HepG2 (cell line): ENCODE measurements around the gene EGLN1. TPM values are rescaled to one million over a fixed set of nuclear protein-coding genes. Genes with fewer than 3 reads are reported as not detected.

Experiments
- ARID2 ChIP-seq: sonication (generic); formaldehyde crosslinking; IDR thresholded peaks from 2 replicates; pipeline ENCODE4 v1.8.1; 2022; ENCODE audit warnings: mild to moderate bottlenecking, missing genetic modification reagents, borderline replicate concordance
- ASH2L ChIP-seq: fragments of 300-600, 200-600 bp; sonication (generic); IDR thresholded peaks from 2 replicates; pipeline ENCODE4 v1.7.0; 2017; ENCODE audit warnings: low read depth, mild to moderate bottlenecking, moderate library complexity, mixed read lengths, low read length; ENCODE audit not compliant: insufficient read length
- CAMTA2 ChIP-seq: sonication (generic); formaldehyde crosslinking; IDR thresholded peaks from 2 replicates; pipeline ENCODE4 v1.4.0; 2020; ENCODE audit warnings: mild to moderate bottlenecking, missing genetic modification reagents, borderline replicate concordance
- DPF2 ChIP-seq: sonication (generic); formaldehyde crosslinking; IDR thresholded peaks from 2 replicates; pipeline ENCODE4 v1.4.0; 2020; ENCODE audit warnings: mild to moderate bottlenecking, low read depth, missing genetic modification reagents, borderline replicate concordance
- EHMT2 ChIP-seq: fragments of 200-600 bp; sonication (generic); IDR thresholded peaks from 2 replicates; pipeline ENCODE4 v1.7.0; 2017; ENCODE audit warnings: antibody characterized with exemption, low read depth, low read length, borderline replicate concordance
- GPN1 ChIP-seq: sonication (generic); formaldehyde crosslinking; IDR thresholded peaks from 2 replicates; pipeline ENCODE4 v1.5.1; 2020; ENCODE audit warnings: missing genetic modification reagents, borderline replicate concordance
- ISX ChIP-seq: sonication (generic); formaldehyde crosslinking; conservative IDR thresholded peaks from 2 replicates; pipeline ENCODE4 v1.5.0; 2020; ENCODE audit warnings: missing genetic modification reagents
- JARID2 ChIP-seq: sonication (generic); formaldehyde crosslinking; IDR thresholded peaks from 2 replicates; pipeline ENCODE4 v1.8.1; 2023; ENCODE audit warnings: missing genetic modification reagents, inconsistent platforms; ENCODE audit not compliant: insufficient replicate concordance
- MTA3 ChIP-seq: sonication (generic); formaldehyde crosslinking; IDR thresholded peaks from 2 replicates; pipeline ENCODE4 v1.4.0; 2020; ENCODE audit warnings: missing genetic modification reagents
- NFKB2 ChIP-seq: sonication (generic); formaldehyde crosslinking; IDR thresholded peaks from 2 replicates; pipeline ENCODE4 v1.4.0; 2020; ENCODE audit warnings: missing genetic modification reagents, borderline replicate concordance
- PAF1 ChIP-seq: IDR thresholded peaks from 2 replicates; pipeline ENCODE4 v1.6.1; 2016; ENCODE audit warnings: missing genetic modification reagents, missing compliant biosample characterization
- PHF5A ChIP-seq: IDR thresholded peaks from one replicate; pipeline ENCODE4 v1.6.1; 2018; ENCODE audit warnings: low read depth, missing genetic modification reagents; ENCODE audit not compliant: unreplicated experiment
- PITX1 ChIP-seq: sonication (generic); formaldehyde crosslinking; IDR thresholded peaks from 2 replicates; pipeline ENCODE4 v1.5.1; 2020; ENCODE audit warnings: mild to moderate bottlenecking, missing genetic modification reagents
- RAD21 ChIP-seq: fragments of 450-650 bp; formaldehyde crosslinking; IDR thresholded peaks from 2 replicates; pipeline ENCODE4 v1.5.0; 2020; ENCODE audit warnings: mild to moderate bottlenecking
- RBM39 ChIP-seq: fragments of 200-400 bp; formaldehyde crosslinking; IDR thresholded peaks from one replicate; pipeline ENCODE4 v1.6.1; 2018; ENCODE audit warnings: antibody characterized with exemption, mild to moderate bottlenecking, low read depth, low read length; ENCODE audit not compliant: poor library complexity, severe bottlenecking
- REPIN1 ChIP-seq: sonication (generic); formaldehyde crosslinking; IDR thresholded peaks from 2 replicates; pipeline ENCODE4 v1.8.0; 2022; ENCODE audit warnings: missing genetic modification reagents, low read depth, mild to moderate bottlenecking, borderline replicate concordance
- RFX1 ChIP-seq: fragments of 450-650 bp; IDR thresholded peaks from 2 replicates; pipeline ENCODE4 v1.6.1; 2017
- SIN3A ChIP-seq: IDR thresholded peaks from 2 replicates; pipeline ENCODE4 v1.6.1; 2011; ENCODE audit warnings: low read depth, mild to moderate bottlenecking, control low read depth, low read length, borderline replicate concordance
- SP5 ChIP-seq: IDR thresholded peaks from 2 replicates; pipeline ENCODE4 v1.6.1; 2016; ENCODE audit warnings: low read depth, borderline replicate concordance
- YY1 ChIP-seq: IDR thresholded peaks from 2 replicates; pipeline ENCODE4 v1.6.1; 2011; ENCODE audit warnings: low read length, low read depth, moderate library complexity, mild to moderate bottlenecking; ENCODE audit not compliant: insufficient read depth, insufficient replicate concordance
- ZBTB38 ChIP-seq: sonication (generic); formaldehyde crosslinking; IDR thresholded peaks from 2 replicates; pipeline ENCODE4 v1.5.1; 2020; ENCODE audit warnings: mild to moderate bottlenecking, missing genetic modification reagents
- ZFP1 ChIP-seq: IDR thresholded peaks from 2 replicates; pipeline ENCODE4 v1.6.1; 2016
- ZNF205 ChIP-seq: IDR thresholded peaks from 2 replicates; pipeline ENCODE4 v1.6.1; 2018; ENCODE audit warnings: missing biosample characterization, missing genetic modification reagents
- ZNF326 ChIP-seq: sonication (generic); formaldehyde crosslinking; IDR thresholded peaks from 2 replicates; pipeline ENCODE4 v1.4.0; 2020; ENCODE audit warnings: missing genetic modification reagents, borderline replicate concordance
- ZNF530 ChIP-seq: sonication (generic); formaldehyde crosslinking; IDR thresholded peaks from 2 replicates; pipeline ENCODE4 v1.5.0; 2020; ENCODE audit warnings: low read depth, mild to moderate bottlenecking, missing genetic modification reagents
- ZNF703 ChIP-seq: sonication (generic); formaldehyde crosslinking; IDR thresholded peaks from 2 replicates; pipeline ENCODE4 v1.5.1; 2020; ENCODE audit warnings: missing genetic modification reagents, mild to moderate bottlenecking, moderate library complexity, borderline replicate concordance
- ZNF749 ChIP-seq: sonication (generic); formaldehyde crosslinking; IDR thresholded peaks from 2 replicates; pipeline ENCODE4 v1.8.0; 2022; ENCODE audit warnings: mild to moderate bottlenecking, missing genetic modification reagents, moderate library complexity, borderline replicate concordance
- ZNF761 ChIP-seq: sonication (generic); formaldehyde crosslinking; conservative IDR thresholded peaks from 2 replicates; pipeline ENCODE4 v1.4.0; 2020; ENCODE audit warnings: mild to moderate bottlenecking, missing genetic modification reagents
- polyA plus RNA-seq, 8 experiments: library from polyadenylated mRNA; depleted of rRNA in 3 of 8; stranded (reverse) in 7 of 8; unstranded in 1 of 8; fragments of >200 nt; fragmentation: Illumina TruSeq in 4 of 8; extraction: Trizol in 4 of 8; gene quantifications; 2 replicates each; pipeline versions ENCODE4 v1.2.1 to v1.2.3, GENCODE V29; 2011 to 2016; ENCODE audit warnings: low read depth in 4 of 8, missing spikeins in 1 of 8, mixed read lengths in 1 of 8; ENCODE audit not compliant: insufficient read depth in 1 of 8
- total RNA-seq, 5 experiments: library from RNA; depleted of rRNA; stranded (reverse); fragments of >200 nt; fragmentation: Illumina TruSeq; extraction: Trizol; gene quantifications; 2 replicates each; pipeline ENCODE4 v1.2.3, GENCODE V29; 2016; ENCODE audit warnings: low read depth in 1 of 5

EGLN1 gene
- total and polyA plus RNA-seq, 2 of the 13 experiments (the other 11 are each of a cell fraction or from before 2014, with no cell fraction given): 34.4 to 44.1 TPM

DNA sequence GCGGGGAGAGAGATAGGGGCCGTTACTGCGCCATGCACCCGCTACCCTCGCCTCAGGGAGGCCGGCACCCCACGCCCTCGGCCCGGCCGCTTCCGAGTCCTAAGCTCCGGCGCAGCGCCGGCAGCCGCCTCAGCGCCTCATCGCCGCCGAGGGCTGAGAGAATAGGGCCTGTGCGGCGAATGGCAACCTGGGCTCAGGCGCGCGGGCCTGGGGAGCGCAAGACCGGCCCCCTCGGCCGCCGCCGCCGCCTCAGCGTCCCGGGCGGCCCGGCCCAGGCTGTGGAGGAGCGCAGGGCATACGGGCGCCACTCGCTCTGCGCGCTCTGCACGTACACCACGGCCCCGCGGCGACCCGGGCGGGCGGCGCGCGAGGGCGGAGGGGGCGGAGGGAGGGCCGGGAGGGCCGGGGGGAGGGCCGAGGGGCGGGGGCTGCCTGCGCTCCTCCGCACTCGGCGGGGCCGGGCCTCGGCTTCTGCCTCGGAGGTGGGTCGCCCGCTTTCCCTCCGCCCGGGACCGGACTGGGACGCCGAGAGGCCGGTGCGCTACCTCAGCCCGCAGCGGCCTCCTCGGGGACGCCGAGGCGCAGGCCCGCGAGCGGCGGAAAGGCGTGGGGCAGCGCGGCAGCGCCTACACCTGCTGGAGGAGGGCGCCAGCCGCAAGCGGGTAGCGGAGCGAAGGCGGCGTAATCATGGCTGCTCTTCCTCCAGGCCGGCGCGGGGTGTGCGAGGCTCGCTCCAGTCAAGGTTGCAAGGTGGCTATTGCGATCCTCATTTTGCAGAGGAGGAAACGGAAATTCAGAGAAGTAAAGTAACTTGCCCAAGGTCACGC is at the start of gene EGLN1 (continued):
- no peak for TF ChIP-seq SIN3A
- TF ChIP-seq ZNF530: no peak
- TF ChIP-seq PHF5A (CRISPR knock-in tag): no peak
- TF ChIP-seq ZNF205 (CRISPR knock-in tag): peak; percentile 46; the same call in 1 of the 2 replicates
- no peak for TF ChIP-seq ZNF703 (CRISPR knock-in tag)
- no peak for TF ChIP-seq DPF2 (CRISPR knock-in tag)
- TF ChIP-seq ZNF749 (CRISPR knock-in tag): peak; percentile 34; the same call in 1 of the 2 replicates
- TF ChIP-seq PAF1 (CRISPR knock-in tag): no peak
- peak; percentile 54 for TF ChIP-seq ASH2L
- TF ChIP-seq ZBTB38: peak; percentile 85
- TF ChIP-seq JARID2: no peak
- peak; percentile 88; the same call in 1 of the 2 replicates for TF ChIP-seq NFKB2 (CRISPR knock-in tag)
- TF ChIP-seq ARID2 (CRISPR knock-in tag): no peak; the same call in 1 of the 2 replicates
- TF ChIP-seq RBM39: no peak
- 0 out of 2 replicates have a peak, but pooled peaks have one; percentile 58 for TF ChIP-seq ISX (CRISPR knock-in tag)
- TF ChIP-seq MTA3 (CRISPR knock-in tag): no peak
- no peak for TF ChIP-seq EHMT2
- TF ChIP-seq YY1: peak; percentile 89
- TF ChIP-seq SP5 (CRISPR knock-in tag): peak; percentile 34; the same call in 1 of the 2 replicates
- no peak for TF ChIP-seq ZFP1 (CRISPR knock-in tag)
- TF ChIP-seq PITX1: 0 out of 2 replicates have a peak, but pooled peaks have one; percentile 35
- no peak for TF ChIP-seq RFX1
- TF ChIP-seq ZNF326 (CRISPR knock-in tag): no peak
- TF ChIP-seq ZNF761: no peak
- TF ChIP-seq GPN1 (CRISPR knock-in tag): no peak
- TF ChIP-seq CAMTA2: no peak
- TF ChIP-seq RAD21 (CRISPR knock-in tag): peak; percentile 83
- TF ChIP-seq REPIN1: peak; percentile 90; the same call in 1 of the 2 replicates
